A673 (cell line): ENCODE measurements around the gene MINK1. TPM values are rescaled to one million over a fixed set of nuclear protein-coding genes. Genes with fewer than 3 reads are reported as not detected.

Source experiments
- BruUV-seq: library from RNA; stranded (reverse); fragments of 400-500 nt; replicated peaks from 2 replicates; lab custom pipeline; 2021; lab: Mats Ljungman, UMichigan
- CTCF ChIA-PET: fragments of 300-600 bp; sonication (Branson Sonifier 250); formaldehyde crosslinking; loops from one replicate; lab custom pipeline; 2022; ENCODE audit warnings: antibody characterized with exemption; lab: Charles Lee
- POLR2A ChIA-PET: fragments of 300-600 bp; sonication (Branson Sonifier 250); formaldehyde crosslinking; loops from one replicate; lab custom pipeline; 2022; ENCODE audit warnings: antibody characterized with exemption; ENCODE audit not compliant: low non-redundant PET; lab: Charles Lee
- DNase-seq: peaks from one replicate; pipeline ENCODE4 v3.0.0-alpha.2; 2015; ENCODE audit warnings: low spot score
- H3K27ac ChIP-seq: fragments of 200-600 bp; sonication (generic); 2 replicates; pipeline ENCODE4 v1.5.1; 2016; ENCODE audit warnings: mixed run types, low read depth, mild to moderate bottlenecking, mixed read lengths, antibody characterized with exemption, low read length; ENCODE audit not compliant: poor library complexity, severe bottlenecking
- H3K27me3 ChIP-seq: fragments of 200-600 bp; sonication (generic); replicated peaks from 2 replicates; pipeline ENCODE4 v1.6.1; 2017; ENCODE audit warnings: mixed run types, low read depth, mild to moderate bottlenecking, mixed read lengths, antibody characterized with exemption, low read length; ENCODE audit not compliant: insufficient read depth, poor library complexity
- H3K36me3 ChIP-seq: fragments of 200-600 bp; sonication (generic); 2 replicates; pipeline ENCODE4 v1.6.1; 2016; ENCODE audit warnings: mixed run types, mild to moderate bottlenecking, mixed read lengths, antibody characterized with exemption, low read length; ENCODE audit not compliant: insufficient read depth, poor library complexity, severe bottlenecking
- H3K4me1 ChIP-seq: fragments of 200-600 bp; sonication (generic); 2 replicates; pipeline ENCODE4 v1.6.1; 2017; ENCODE audit warnings: mixed run types, mild to moderate bottlenecking, mixed read lengths, antibody characterized with exemption, low read length; ENCODE audit not compliant: insufficient read depth, poor library complexity, severe bottlenecking
- H3K4me3 ChIP-seq: fragments of 200-600 bp; sonication (generic); 2 replicates; pipeline ENCODE4 v1.5.1; 2016; ENCODE audit warnings: low read depth, mixed run types, mild to moderate bottlenecking, mixed read lengths, low read length; ENCODE audit not compliant: poor library complexity, severe bottlenecking
- H3K9me3 ChIP-seq: fragments of 200-600 bp; sonication (generic); 2 replicates; pipeline ENCODE4 v1.6.1; 2016; ENCODE audit warnings: mixed run types, low read depth, mild to moderate bottlenecking, mixed read lengths, antibody characterized with exemption, low read length; ENCODE audit not compliant: poor library complexity, severe bottlenecking
- EZH2 ChIP-seq: fragments of 200-600 bp; sonication (generic); IDR thresholded peaks from 2 replicates; pipeline ENCODE4 v1.6.1; 2017; ENCODE audit warnings: borderline replicate concordance, low read depth, mild to moderate bottlenecking, mixed read lengths, antibody characterized with exemption, low read length; ENCODE audit not compliant: poor library complexity, severe bottlenecking
- intact Hi-C: fragments of 100-400 bp; cut with micrococcal nuclease; formaldehyde crosslinking; loops from one replicate; pipeline ENCODE4 v1.10.0; 2022; ENCODE audit not compliant: unreplicated experiment
- total RNA-seq: library from RNA; stranded (reverse); gene quantifications from 2 replicates; pipeline ENCODE4 v1.2.3, GENCODE V29; 2021
- TF ChIP-seq, protein P1 (sequence below): fragments of 300-800, 200-600 bp; sonication (generic); conservative IDR thresholded peaks from 2 replicates; pipeline ENCODE4 v1.5.1; 2017; ENCODE audit warnings: low read depth, mild to moderate bottlenecking, antibody characterized with exemption, low read length, moderate library complexity, mixed read lengths

Gene MINK1
- total RNA-seq, 1 experiment from 2014 or later: 67.7 TPM

DNA sequence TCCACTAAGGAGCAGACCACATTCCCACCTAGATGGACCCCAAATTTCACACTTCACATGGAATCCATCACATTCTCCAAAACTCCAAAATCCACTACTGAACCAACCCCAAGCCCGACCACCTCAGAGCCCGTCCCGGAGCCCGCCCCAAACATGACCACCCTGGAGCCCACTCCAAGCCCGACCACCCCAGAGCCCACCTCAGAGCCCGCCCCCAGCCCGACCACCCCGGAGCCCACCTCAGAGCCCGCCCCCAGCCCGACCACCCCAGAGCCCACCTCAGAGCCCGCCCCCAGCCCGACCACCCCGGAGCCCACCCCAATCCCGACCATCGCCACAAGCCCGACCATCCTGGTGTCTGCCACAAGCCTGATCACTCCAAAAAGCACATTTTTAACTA lies 100.5 kb downstream of the MINK1 start:
- CTCF ChIA-PET: no interaction called here

DNA sequence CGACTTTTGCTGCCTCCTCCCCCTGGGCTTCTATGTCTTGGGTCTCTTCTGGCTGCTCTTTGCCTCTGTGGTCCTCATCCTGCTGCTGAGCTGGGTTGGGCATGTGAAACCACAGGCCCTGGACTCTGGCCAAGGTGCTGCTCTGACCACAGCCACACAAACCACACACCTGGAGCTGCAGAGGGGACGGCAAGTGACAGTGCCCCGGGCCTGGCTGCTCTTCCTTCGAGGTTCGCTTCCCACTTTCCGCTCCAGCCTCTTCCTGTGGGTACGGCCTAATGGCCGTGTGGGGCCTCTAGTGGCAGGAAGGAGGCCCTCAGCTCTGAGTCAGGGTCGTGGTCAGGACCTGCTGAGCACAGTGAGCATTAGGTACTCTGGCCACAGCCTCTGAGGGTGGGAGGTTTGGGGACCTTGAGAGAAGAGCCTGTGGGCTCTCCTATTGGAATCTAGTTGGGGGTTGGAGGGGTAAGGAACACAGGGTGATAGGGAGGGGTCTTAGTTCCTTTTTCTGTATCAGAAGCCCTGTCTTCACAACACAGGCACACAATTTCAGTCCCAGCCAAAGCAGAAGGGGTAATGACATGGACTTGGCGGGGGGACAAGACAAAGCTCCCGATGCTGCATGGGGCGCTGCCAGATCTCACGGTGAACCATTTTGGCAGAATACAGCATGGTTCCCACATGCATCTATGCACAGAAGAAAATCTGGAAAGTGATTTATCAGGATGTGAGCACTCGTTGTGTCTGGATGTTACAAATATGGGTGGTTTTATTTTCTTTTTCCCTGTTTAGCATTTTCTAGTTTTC lies 101.2 kb downstream of the MINK1 start:
- no peak for DNase-seq
- H3K36me3 ChIP-seq: peaks cover 19% of the 10 kb centered on the region
- no peak overlapping the region for H3K27ac ChIP-seq
- no peaks in the 10 kb centered on the region for H3K27me3 ChIP-seq
- no peaks in the 10 kb centered on the region for H3K9me3 ChIP-seq
- peaks cover 7% of the 10 kb centered on the region for H3K4me1 ChIP-seq
- ChIA-PET POLR2A (no interaction called here), CTCF (no interaction called here)
- intact Hi-C loops: no loop called here
- H3K4me3 ChIP-seq: no peak overlapping the region
- no TSS peak for BruUV-seq
- TF ChIP-seq, protein P1, sequence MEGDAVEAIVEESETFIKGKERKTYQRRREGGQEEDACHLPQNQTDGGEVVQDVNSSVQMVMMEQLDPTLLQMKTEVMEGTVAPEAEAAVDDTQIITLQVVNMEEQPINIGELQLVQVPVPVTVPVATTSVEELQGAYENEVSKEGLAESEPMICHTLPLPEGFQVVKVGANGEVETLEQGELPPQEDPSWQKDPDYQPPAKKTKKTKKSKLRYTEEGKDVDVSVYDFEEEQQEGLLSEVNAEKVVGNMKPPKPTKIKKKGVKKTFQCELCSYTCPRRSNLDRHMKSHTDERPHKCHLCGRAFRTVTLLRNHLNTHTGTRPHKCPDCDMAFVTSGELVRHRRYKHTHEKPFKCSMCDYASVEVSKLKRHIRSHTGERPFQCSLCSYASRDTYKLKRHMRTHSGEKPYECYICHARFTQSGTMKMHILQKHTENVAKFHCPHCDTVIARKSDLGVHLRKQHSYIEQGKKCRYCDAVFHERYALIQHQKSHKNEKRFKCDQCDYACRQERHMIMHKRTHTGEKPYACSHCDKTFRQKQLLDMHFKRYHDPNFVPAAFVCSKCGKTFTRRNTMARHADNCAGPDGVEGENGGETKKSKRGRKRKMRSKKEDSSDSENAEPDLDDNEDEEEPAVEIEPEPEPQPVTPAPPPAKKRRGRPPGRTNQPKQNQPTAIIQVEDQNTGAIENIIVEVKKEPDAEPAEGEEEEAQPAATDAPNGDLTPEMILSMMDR: no peak
- TF ChIP-seq EZH2: no peak

More for the DNA sequence above, 100.5 kb downstream of the MINK1 start:
- Histone ChIP-seq H3K27ac (no peak overlapping the region), H3K4me3 (no peak overlapping the region), H3K4me1 (peaks cover 2% of the 10 kb centered on the region), H3K9me3 (no peaks in the 10 kb centered on the region), H3K27me3 (no peaks in the 10 kb centered on the region), H3K36me3 (peaks cover 19% of the 10 kb centered on the region)
- POLR2A ChIA-PET: no interaction called here
- DNase-seq: no peak
- TF ChIP-seq, protein P1: no peak
- TF ChIP-seq EZH2: no peak
- intact Hi-C loops: no loop called here
- BruUV-seq: no TSS peak

DNA sequence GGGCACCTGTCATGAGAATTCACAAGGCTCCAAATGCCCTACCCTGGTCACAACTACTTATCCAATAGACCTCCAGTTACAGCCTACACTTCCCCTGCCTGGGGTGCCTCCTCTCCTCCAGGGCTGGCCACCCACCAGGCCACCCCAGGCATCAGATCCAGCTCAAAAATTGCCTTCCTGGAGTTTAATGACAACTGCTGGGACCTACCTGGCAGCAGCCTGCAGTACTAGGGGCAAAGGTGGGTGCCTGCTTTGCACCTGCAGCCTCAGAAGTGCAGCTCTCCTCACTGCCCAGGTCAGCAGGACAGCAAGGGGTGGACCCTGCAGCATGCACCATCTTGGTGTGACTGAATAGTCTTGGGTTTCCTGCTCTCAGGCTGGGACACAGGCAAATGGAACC lies 102.5 kb downstream of the MINK1 start:
- Histone ChIP-seq H3K27ac (no peak overlapping the region), H3K4me1 (peaks cover 7% of the 10 kb centered on the region), H3K36me3 (peaks cover 19% of the 10 kb centered on the region), H3K27me3 (no peaks in the 10 kb centered on the region), H3K4me3 (no peak overlapping the region), H3K9me3 (no peaks in the 10 kb centered on the region)
- no peak for DNase-seq
- ChIA-PET POLR2A (no interaction called here), CTCF (no interaction called here)
- no peak for TF ChIP-seq EZH2
- TF ChIP-seq, protein P1: no peak
- intact Hi-C loops: no loop called here
- BruUV-seq: no TSS peak
